ENCODE measurements around the gene ENPP3. TPM values are rescaled to one million over a fixed set of nuclear protein-coding genes. Genes with fewer than 3 reads are reported as not detected.

The ENPP3 gene
- total and polyA plus RNA-seq, 3 donors from 2014 or later: 1.6 to 3.3 (median 2.8) TPM

- intact Hi-C loops (cut with DNase I; ENCODE audit: low total_unique reads): no loop called here
- Histone ChIP-seq H3K27ac (no peak overlapping the region), H3K9me3 (no peaks in the 10 kb centered on the region), H3K4me3 (no peak overlapping the region), H3K4me1 (peaks cover 5% of the 10 kb centered on the region), H3K36me3 (ENCODE audit: low read depth, missing control alignments) (no peaks in the 10 kb centered on the region), H3K27me3 (no peaks in the 10 kb centered on the region)
- 71 to 93% methylated on average over 2 of the region's 2 CpGs for WGBS, 2 donors
- DNase-seq: no peak
- TF ChIP-seq, protein P1, sequence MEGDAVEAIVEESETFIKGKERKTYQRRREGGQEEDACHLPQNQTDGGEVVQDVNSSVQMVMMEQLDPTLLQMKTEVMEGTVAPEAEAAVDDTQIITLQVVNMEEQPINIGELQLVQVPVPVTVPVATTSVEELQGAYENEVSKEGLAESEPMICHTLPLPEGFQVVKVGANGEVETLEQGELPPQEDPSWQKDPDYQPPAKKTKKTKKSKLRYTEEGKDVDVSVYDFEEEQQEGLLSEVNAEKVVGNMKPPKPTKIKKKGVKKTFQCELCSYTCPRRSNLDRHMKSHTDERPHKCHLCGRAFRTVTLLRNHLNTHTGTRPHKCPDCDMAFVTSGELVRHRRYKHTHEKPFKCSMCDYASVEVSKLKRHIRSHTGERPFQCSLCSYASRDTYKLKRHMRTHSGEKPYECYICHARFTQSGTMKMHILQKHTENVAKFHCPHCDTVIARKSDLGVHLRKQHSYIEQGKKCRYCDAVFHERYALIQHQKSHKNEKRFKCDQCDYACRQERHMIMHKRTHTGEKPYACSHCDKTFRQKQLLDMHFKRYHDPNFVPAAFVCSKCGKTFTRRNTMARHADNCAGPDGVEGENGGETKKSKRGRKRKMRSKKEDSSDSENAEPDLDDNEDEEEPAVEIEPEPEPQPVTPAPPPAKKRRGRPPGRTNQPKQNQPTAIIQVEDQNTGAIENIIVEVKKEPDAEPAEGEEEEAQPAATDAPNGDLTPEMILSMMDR (IDR thresholded peaks at IDR 0.05): no peak
- no peak for TF ChIP-seq POLR2A (IDR thresholded peaks at IDR 0.05)
These were observed 139.9 kb downstream of the ENPP3 start for GRCh38 chr6:131776985-131777384.

GRCh38 chr6:131778169-131778568, 141.1 kb downstream of the ENPP3 start:
- 68 to 77% methylated on average over 1 of the region's 1 CpG for WGBS, 2 donors
- Histone ChIP-seq H3K4me3 (no peak overlapping the region), H3K27ac (no peak overlapping the region), H3K4me1 (peaks cover under 1% of the 10 kb centered on the region), H3K27me3 (no peaks in the 10 kb centered on the region), H3K9me3 (no peaks in the 10 kb centered on the region), H3K36me3 (ENCODE audit: low read depth, missing control alignments) (no peaks in the 10 kb centered on the region)
- intact Hi-C loops (cut with DNase I; ENCODE audit: low total_unique reads): no loop called here
- no peak for DNase-seq
- TF ChIP-seq, protein P1 (IDR thresholded peaks at IDR 0.05): no peak
- no peak for TF ChIP-seq POLR2A (IDR thresholded peaks at IDR 0.05)

GRCh38 chr6:131779304-131779703, 142.2 kb downstream of the ENPP3 start:
- Histone ChIP-seq H3K4me1 (no peaks in the 10 kb centered on the region), H3K36me3 (ENCODE audit: low read depth, missing control alignments) (no peaks in the 10 kb centered on the region), H3K27me3 (no peaks in the 10 kb centered on the region), H3K9me3 (no peaks in the 10 kb centered on the region), H3K4me3 (no peak overlapping the region), H3K27ac (no peak overlapping the region)
- intact Hi-C loops (cut with DNase I; ENCODE audit: low total_unique reads): no loop called here
- whole genome bisulfite sequencing, 2 donors: 73 to 75% methylated on average over 2 of the region's 2 CpGs
- TF ChIP-seq, protein P1 (IDR thresholded peaks at IDR 0.05): no peak
- no peak for TF ChIP-seq POLR2A (IDR thresholded peaks at IDR 0.05)
- no peak for DNase-seq

DNA sequence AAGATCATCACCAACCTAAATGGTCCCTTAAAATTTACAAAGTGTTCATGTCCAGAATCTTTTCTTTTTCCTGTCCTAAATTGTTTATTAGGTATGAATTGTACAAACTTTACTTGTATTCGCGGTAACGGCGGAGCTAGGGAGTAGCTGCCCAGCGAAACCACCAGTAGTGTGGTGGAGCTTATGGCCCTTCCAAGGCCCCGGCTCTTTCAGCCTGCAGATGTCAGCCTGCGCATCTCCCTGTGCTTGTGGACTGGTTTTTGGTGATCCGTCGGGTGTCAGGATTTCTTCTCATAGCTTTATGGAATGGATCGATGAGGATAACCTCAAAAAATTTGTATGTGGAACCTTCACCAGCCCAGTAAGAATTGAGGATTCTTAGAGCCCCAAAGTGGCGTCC, 143.5 kb downstream of the ENPP3 start:
- H3K27me3 ChIP-seq: no peaks in the 10 kb centered on the region
- intact Hi-C loops (cut with DNase I; ENCODE audit: low total_unique reads): no loop called here
- H3K4me3 ChIP-seq: no peak overlapping the region
- no peak for DNase-seq
- TF ChIP-seq POLR2A (IDR thresholded peaks at IDR 0.05): no peak
- TF ChIP-seq, protein P1 (IDR thresholded peaks at IDR 0.05): no peak
- H3K36me3 ChIP-seq (ENCODE audit: low read depth, missing control alignments): no peaks in the 10 kb centered on the region
- WGBS, 2 donors: 68 to 81% methylated on average over 11 of the region's 11 CpGs
- H3K4me1 ChIP-seq: no peaks in the 10 kb centered on the region
- H3K9me3 ChIP-seq: no peaks in the 10 kb centered on the region
- no peak overlapping the region for H3K27ac ChIP-seq

DNA sequence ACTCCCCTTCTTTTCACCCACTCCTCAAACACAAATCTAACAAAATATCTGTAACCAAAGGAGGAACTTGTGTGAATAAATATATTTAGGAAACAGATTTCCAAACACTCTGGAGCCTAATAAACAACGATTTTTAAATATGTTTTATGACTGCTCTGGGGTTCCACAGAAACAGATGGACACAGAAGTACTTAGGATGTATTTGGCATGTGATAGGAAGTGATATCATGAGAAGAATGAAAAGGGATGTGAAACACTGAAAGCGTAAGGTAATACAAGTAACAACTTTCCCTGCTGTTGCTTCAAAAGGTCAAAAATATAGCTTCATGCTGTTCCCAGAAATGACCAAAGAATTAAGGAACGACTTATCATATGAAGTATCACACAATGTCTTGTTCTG, 144.6 kb downstream of the ENPP3 start:
- Histone ChIP-seq H3K4me1 (no peaks in the 10 kb centered on the region), H3K36me3 (ENCODE audit: low read depth, missing control alignments) (no peaks in the 10 kb centered on the region), H3K27me3 (no peaks in the 10 kb centered on the region), H3K9me3 (no peaks in the 10 kb centered on the region), H3K27ac (no peak overlapping the region), H3K4me3 (no peak overlapping the region)
- DNase-seq: no peak
- 83 to 88% methylated on average over 3 of the region's 3 CpGs for WGBS, 2 donors
- no peak for TF ChIP-seq POLR2A (IDR thresholded peaks at IDR 0.05)
- TF ChIP-seq, protein P1 (IDR thresholded peaks at IDR 0.05): no peak
- intact Hi-C loops (cut with DNase I; ENCODE audit: low total_unique reads): no loop called here

Measured in testis (tissue), 3 donors.